ENCODE results near the gene PPFIA4. TPM values are rescaled to one million over a fixed set of nuclear protein-coding genes. Genes with fewer than 3 reads are reported as not detected.

The PPFIA4 gene
- total and polyA plus RNA-seq, 11 donors = 11.2 to 50.3 (median 35.5) TPM

DNA sequence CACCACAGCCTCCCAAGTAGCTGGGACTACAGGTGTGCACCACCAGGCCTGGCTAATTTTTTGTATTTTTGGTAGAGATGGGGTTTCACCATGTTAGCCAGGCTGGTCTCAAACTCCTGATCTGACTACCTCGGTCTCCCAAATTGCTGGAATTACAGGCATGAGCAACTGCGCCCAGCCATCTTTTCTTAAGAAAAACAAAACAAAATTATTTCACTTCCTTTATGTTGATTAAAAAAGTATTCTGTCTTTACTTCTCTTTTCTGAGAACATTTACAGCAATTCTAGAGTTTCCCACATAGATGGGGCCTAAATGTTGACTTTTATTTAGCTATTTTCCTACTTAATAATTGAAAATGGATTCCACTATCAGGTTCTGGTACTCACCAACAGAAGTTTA lies 36.4 kb upstream of the PPFIA4 start:
- Histone ChIP-seq H3K27ac (peak overlapping the region in 1 of 12 donors; percentile 19), H3K36me3 (no peaks in the 10 kb centered on the region), H3K4me1 (peaks cover 0 to 16% (median 0%) of the 10 kb centered on the region in 12 donors), H3K27me3 (peaks cover 0 to 26% (median 5%) of the 10 kb centered on the region in 9 donors), H3K4me3 (no peak overlapping the region), H3K9me3 (no peaks in the 10 kb centered on the region)
- WGBS, 4 donors = 85 to 91% (median 89%) methylated on average over 2 of the region's 2 CpGs
- ATAC-seq (no peak), DNase-seq (no peak)
- TF ChIP-seq CTCF (IDR thresholded peaks at IDR 0.05) (no peak), POLR2A (IDR thresholded peaks at IDR 0.05) (no peak)
- intact Hi-C loops (cut with DNase I) = loop anchor here in 6 of 10 donors (10.0 kb wide), 3 partner anchors 225 to 245 kb away; no protein-coding TSS in a partner anchor

DNA sequence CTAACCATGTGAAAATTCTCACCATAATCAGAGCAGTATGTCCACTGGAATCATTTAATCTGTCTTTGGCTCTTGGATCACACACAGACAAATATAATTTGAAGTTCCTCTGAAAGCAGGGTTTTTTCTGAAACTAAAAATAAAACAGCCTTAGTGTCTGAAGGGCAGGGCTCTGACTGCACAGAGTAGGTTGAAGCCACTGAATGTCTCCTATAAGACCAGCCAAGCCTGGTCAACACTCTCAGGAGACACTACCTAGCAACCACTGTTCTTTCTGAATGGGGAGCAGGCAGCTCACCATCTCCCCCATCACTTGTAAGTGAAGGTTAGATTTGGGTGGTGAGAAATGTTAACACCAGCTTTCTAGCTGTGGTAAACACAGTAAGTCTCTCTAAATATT lies 35.2 kb upstream of the PPFIA4 start:
- Histone ChIP-seq H3K9me3 (no peaks in the 10 kb centered on the region), H3K4me1 (peaks cover 0 to 17% (median 0%) of the 10 kb centered on the region in 12 donors), H3K4me3 (no peak overlapping the region), H3K36me3 (no peaks in the 10 kb centered on the region), H3K27me3 (peaks cover 0 to 38% (median 5%) of the 10 kb centered on the region in 9 donors), H3K27ac (peak overlapping the region in 1 of 12 donors; percentile 19)
- no peak for ATAC-seq
- no peak for TF ChIP-seq POLR2A (IDR thresholded peaks at IDR 0.05)
- no peak for DNase-seq
- intact Hi-C loops (cut with DNase I) = loop anchor here in 6 of 10 donors (10.0 kb wide), 3 partner anchors 226 to 246 kb away; no protein-coding TSS in a partner anchor

GRCh38 chr1:202994756-202995155 lies 31.5 kb upstream of the PPFIA4 start:
- no peak for ATAC-seq
- intact Hi-C loops (cut with DNase I) = loop anchor here in 7 of 10 donors (5.0 to 10.0 kb wide), 5 partner anchors 67 to 250 kb away; partner anchors contain the start of gene KLHL12 (in 2 of the 7)
- no peak for DNase-seq

GRCh38 chr1:202998836-202999750 lies 27.2 kb upstream of the PPFIA4 start:
- DNase-seq (peak in 3 of 5 donors; percentile 29 to 39 (median 33)), ATAC-seq (peak in 3 of 4 donors; percentile 32 to 46 (median 33))
- H3K36me3 ChIP-seq = no peaks in the 10 kb centered on the region
- intact Hi-C loops (cut with DNase I) = loop anchor here in 9 of 10 donors (2.0 to 10.0 kb wide), 7 partner anchors 72 to 254 kb away; partner anchors contain the start of gene KLHL12 (in 6 of the 9)
- no peak overlapping the region for H3K27ac ChIP-seq
- peak overlapping the region in 1 of 12 donors; percentile 13 for H3K4me3 ChIP-seq
- WGBS, 4 donors = 43 to 47% (median 46%) methylated on average over 14 of the region's 14 CpGs
- peak; percentile 72 to 88 (median 79) for TF ChIP-seq CTCF (IDR thresholded peaks at IDR 0.05)
- TF ChIP-seq POLR2A (IDR thresholded peaks at IDR 0.05) = no peak
- H3K9me3 ChIP-seq = no peaks in the 10 kb centered on the region
- peaks cover 0 to 13% (median 0%) of the 10 kb centered on the region in 12 donors for H3K4me1 ChIP-seq
- peaks cover 0 to 25% (median 5%) of the 10 kb centered on the region in 9 donors for H3K27me3 ChIP-seq

More at GRCh38 chr1:202994756-202995155, 31.5 kb upstream of the PPFIA4 start:
- no peak overlapping the region for H3K4me3 ChIP-seq
- WGBS, 4 donors = 58 to 70% (median 63%) methylated on average over 3 of the region's 3 CpGs
- peaks cover 0 to 19% (median 0%) of the 10 kb centered on the region in 12 donors for H3K4me1 ChIP-seq
- H3K9me3 ChIP-seq = no peaks in the 10 kb centered on the region
- peaks cover 0 to 37% (median 5%) of the 10 kb centered on the region in 9 donors for H3K27me3 ChIP-seq
- TF ChIP-seq POLR2A (IDR thresholded peaks at IDR 0.05) (no peak), CTCF (IDR thresholded peaks at IDR 0.05) (no peak)
- H3K36me3 ChIP-seq = no peaks in the 10 kb centered on the region
- H3K27ac ChIP-seq = no peak overlapping the region
